AG10803 (cell line): ENCODE measurements around the gene TYW1.
"Not testable (repeated sequence)": the region's sequence is repeated elsewhere in the genome, so short reads cannot be mapped to it uniquely, and the experiment has no call there.

Source experiments
- DNase-seq: peaks from one replicate; pipeline ENCODE4 v3.0.0; 2010; ENCODE audit warnings: low read depth
- H3K4me3 ChIP-seq: 2 replicates; pipeline ENCODE4 v1.5.1; 2011; ENCODE audit warnings: mild to moderate bottlenecking, low read length, control low read depth
- TF ChIP-seq, protein P1 (sequence below): conservative IDR thresholded peaks from 2 replicates; pipeline ENCODE4 v1.5.1; 2011; ENCODE audit warnings: mild to moderate bottlenecking, low read length, control low read depth, inconsistent platforms

TYW1 gene

DNA sequence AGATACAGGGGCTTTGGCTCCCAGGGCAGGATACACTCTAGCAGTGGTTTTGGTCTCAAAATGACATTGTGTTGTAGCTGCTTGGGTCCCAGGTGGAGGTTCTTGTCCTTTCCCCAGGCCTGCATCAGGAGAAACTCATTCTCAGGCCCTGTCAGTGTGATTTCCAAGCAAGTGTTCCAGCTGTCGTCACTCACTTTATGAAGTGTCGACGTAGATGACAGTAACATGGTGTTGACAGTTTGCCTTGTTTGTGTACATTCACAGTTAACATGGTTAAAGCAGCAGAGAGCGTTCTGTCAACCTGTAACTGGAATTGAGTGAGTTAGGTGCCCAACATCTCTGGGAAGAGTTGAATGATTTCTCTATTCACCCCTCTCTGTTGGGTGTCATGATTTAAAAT is 86.2 kb downstream of the TYW1 start:
- DNase-seq, H3K4me3 ChIP-seq: not testable (repeated sequence)

DNA sequence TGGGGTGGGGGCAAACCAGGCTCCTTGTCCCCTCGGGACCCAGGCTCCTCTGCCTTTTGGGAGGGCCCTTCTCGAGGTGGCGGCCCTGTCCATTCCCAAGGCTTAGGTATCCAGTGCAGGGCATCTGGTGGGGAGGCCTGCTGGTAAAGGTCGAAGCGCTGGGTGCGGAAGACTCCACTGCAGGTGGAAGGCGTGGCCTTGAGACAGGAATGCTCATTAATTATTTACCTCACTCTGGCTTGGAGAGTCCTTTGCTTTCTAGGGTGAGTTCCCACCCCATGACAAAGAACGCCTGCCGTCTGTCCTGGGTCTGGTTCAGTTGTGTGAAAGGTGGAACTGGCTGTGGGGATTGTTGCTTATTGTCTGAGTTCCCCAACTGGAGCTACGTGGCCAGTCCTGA is 92.6 kb downstream of the TYW1 start:
- H3K4me3 ChIP-seq, DNase-seq: not testable (repeated sequence)

DNA sequence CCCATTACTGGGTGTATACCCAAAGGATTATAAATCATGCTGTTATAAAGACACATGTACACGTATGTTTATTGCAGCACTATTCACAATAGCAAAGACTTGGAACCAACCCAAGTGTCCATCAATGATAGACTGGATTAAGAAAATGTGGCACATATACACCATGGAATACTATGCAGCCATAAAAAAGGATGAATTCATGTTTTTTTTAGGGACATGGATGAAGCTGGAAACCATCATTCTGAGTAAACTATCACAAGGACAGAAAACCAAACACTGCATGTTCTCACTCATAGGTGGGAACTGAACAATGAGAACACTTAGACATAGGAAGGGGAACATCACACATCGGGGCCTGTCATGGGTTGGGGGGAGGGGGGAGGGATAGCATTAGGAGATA is 94.4 kb downstream of the TYW1 start:
- not testable (repeated sequence) for H3K4me3 ChIP-seq, DNase-seq

DNA sequence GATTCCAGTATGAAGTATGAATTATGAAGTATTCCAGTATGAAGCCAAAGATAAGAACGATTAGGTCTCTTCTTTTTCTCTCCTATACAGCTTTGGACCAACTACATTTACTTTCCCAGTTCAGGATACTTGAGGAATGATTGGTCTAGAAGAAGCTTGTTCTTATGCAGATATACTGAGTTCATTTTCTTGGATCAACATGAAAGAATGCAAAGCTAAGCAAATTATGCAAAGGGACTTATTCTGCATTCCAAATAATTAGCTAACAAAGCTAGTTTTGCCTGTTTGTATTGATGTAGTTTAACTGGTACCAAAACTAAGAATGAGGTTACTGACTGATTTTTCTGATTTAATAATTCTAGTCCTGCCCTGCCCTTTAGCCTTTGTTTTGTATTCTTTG is 101.4 kb downstream of the TYW1 start:
- H3K4me3 ChIP-seq = not testable (repeated sequence)

DNA sequence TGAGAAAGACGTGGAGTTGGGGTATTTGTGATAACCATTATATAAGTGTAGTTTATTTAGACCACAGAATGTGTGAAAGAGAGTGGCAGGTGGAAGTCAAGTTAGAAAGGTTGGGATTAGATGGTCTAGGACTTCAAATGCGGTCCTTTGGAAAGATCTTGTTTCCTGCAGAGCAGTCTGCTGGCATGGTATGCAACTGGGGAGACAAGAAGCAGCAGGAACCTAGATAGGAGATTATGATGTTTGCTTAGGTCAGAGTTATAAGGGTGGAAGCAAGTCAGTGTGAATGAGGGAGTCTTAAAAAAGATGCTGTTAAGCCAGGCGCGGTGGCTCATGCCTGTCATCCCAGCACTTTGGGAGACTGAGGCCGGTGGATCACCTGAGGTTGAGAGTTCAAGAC is 102.8 kb downstream of the TYW1 start:
- H3K4me3 ChIP-seq, DNase-seq: not testable (repeated sequence)

More for the DNA sequence above, 101.4 kb downstream of the TYW1 start:
- DNase-seq = not testable (repeated sequence)

DNA sequence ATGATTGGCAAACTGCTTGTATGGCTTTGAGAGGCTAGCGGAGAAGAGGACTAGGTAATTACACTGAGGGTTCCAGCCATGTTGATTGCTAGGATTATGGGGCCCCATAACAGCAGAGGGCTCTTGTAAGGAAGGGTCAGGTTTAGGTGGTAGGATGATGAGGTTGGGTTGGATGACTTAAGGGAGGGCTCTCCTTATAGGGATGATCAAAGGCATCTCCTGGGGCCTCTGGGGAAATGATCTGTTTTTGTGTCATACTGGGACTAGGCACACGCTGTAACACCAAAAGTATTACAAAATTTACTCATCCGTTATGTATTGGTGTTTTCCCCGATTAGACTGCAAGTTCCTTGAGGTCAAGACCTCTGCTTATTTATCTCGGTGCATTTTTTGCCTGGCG is 103.4 kb downstream of the TYW1 start:
- DNase-seq, H3K4me3 ChIP-seq: not testable (repeated sequence)

DNA sequence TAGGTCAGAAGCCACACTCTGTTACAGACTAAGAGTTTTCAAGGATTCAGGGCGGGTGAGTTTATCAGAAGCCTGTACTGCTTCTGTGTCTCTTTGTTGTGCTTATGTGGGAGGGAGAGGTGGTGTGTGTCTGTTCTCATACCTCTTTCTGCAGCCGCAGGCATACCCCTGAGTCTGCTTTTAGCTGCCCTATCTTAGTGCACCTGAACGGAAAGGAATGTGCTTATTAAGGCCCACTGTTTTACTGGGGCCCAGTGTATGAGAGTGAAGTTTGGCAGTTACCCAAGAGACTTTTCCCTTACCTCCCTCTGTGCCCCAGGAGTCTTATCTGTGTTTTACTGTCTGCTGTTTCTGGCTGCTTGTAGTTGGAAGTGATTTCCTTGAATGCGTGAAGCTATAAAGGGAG is 104.3 kb downstream of the TYW1 start:
- TF ChIP-seq, protein P1, sequence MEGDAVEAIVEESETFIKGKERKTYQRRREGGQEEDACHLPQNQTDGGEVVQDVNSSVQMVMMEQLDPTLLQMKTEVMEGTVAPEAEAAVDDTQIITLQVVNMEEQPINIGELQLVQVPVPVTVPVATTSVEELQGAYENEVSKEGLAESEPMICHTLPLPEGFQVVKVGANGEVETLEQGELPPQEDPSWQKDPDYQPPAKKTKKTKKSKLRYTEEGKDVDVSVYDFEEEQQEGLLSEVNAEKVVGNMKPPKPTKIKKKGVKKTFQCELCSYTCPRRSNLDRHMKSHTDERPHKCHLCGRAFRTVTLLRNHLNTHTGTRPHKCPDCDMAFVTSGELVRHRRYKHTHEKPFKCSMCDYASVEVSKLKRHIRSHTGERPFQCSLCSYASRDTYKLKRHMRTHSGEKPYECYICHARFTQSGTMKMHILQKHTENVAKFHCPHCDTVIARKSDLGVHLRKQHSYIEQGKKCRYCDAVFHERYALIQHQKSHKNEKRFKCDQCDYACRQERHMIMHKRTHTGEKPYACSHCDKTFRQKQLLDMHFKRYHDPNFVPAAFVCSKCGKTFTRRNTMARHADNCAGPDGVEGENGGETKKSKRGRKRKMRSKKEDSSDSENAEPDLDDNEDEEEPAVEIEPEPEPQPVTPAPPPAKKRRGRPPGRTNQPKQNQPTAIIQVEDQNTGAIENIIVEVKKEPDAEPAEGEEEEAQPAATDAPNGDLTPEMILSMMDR = no peak
- DNase-seq = no peak
- no peak overlapping the region for H3K4me3 ChIP-seq

DNA sequence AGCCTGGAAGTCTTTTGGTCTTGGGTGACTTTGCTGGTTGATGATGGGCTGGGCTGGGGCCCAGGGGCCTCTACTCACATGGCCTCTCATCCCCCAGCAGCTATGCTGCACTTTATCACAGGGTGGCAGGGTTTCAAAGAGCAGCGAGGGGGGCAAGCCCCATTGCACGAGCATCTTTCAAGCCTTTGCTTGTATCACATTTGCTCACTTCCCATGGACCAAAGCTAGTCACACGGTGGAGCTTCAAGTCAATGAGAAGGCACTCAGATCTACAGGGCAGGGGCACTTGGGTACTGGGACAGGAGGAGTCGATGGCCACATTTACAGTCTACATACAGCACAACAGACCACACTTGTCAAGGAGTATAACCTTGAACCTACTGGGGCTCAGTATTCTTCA is 108.3 kb downstream of the TYW1 start:
- not testable (repeated sequence) for DNase-seq, H3K4me3 ChIP-seq

DNA sequence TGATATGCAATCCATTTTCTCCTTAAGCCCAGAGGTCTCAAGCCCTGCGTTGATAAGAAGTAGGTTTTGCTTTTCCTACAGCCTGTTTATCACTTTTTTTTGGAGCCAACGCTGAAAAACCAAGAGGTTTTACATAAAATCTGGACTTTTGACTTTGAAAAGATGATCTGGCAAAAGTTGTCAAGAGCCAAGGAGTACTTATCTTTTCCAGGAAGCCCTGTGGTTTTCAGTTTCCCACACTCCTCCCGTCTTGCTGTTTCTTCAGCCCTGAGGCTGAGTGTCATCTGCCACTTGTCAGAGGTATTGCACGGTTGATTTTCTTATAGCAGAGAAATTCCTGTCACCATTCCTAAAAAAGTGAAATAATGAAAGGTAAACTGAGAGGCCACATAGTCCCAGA is 108.7 kb downstream of the TYW1 start:
- TF ChIP-seq, protein P1 = no peak
- DNase-seq = peak; percentile 1
- no peak overlapping the region for H3K4me3 ChIP-seq

DNA sequence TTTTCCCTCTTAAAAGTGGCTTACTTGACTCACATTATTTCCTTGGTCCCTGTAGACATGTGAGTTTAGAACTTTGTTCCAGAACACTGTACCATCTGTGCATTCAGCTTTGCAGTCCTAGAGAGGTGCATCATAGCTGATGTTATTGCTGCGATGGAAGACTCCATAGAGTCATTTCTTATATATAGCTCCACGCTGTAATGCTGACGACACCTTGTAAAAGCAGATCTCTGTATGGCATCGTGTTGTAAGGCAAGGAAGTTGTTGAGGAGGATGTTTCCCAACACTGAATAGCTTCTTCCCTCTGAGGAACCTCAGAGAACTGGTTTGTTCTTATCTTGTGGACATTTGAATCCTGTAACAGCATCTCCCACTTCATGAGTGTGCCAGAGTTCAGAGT is 109.6 kb downstream of the TYW1 start:
- not testable (repeated sequence) for DNase-seq, H3K4me3 ChIP-seq

DNA sequence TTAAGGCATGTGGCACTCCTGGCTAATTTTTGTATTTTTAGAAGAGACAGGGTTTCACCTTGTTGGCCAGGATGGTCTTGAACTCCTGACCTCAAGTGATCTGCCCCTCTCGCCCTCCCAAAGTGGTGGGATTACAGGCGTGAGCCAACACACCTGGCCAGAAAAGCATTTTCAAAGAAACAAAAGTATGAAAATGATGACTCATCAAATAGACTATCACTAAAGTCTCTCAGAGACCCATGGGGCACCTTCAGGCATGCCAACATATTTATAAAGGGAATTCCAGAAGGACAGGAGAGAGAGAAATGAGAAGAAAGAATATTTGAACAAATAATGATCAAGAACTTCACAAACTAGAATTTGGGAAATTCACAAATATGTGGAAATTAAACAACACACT is 114.7 kb downstream of the TYW1 start:
- H3K4me3 ChIP-seq, DNase-seq: not testable (repeated sequence)

DNA sequence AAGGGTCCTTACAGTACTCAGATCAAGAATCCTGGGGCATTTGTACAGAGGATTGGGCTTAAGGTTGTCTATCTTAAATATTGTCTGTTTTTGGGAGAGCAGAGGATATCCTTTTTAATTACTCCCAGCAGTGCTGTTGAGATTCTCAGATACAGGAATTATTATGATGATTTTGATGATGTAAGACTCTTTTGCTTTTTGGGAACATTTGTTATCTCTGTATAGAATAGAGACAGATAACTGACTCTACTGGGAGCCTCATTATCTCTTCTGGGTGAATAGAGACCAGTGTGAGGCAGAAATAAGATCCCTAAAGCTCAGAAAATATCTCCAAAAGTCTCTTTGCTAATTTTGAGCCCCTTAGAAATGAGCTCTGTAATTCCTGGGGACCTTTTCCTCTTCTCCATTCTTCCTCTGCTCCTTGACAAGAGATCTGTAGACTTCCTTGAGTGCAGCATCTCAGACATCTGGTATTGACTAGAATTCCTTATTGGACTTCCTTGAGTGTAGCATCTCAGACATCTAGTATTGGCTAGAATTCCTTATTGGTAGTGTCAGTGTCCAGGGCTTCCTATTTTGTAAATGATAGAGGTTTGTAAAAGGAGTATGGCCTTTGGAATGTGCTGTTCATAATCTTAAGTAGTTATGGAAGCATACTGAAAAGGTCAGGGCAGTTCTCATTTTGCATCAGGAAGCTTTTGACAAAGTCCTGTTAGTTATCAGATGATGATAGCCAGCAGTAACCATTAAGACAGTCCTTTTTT is 118.0 kb downstream of the TYW1 start:
- H3K4me3 ChIP-seq = not testable (repeated sequence)
- DNase-seq = peak; percentile 54

DNA sequence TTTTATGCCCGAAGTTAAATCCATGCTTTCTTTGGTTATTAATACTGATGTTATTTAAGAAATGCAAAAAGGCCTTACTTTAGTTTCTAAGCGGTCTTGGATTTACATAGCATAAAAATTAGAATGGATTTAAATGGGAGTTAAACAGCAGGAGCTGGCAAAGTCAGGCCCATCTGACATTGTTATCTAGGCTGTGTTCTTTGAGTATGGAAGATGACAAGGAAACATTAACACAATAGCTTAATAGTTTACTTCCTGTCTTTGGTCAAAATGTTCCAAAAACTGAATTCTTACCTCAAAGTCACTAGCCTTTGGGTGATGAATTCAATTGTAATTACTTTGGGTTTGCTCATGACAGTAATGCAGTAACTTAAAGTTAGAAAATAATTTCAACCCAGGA is 123.9 kb downstream of the TYW1 start:
- H3K4me3 ChIP-seq, DNase-seq: not testable (repeated sequence)

DNA sequence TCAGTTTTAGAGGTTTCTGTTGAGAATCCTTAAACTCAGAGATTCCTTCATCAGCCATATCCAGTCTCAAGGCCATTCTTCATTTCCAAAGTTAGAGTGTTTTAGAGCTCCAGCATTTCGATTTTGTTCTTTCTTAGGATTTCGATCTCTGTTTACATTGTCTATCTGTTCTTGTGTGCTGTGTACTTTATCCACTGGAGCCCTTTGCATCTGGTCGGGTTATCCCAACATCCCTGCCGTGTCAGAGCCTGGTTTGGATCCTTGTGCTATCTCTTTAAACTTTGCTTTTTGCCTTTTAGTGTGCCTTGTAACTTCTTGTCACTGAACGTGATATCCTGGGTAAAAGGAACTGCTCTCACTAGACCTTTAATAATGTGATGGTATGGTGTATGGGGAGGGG is 131.6 kb downstream of the TYW1 start:
- not testable (repeated sequence) for DNase-seq, H3K4me3 ChIP-seq

DNA sequence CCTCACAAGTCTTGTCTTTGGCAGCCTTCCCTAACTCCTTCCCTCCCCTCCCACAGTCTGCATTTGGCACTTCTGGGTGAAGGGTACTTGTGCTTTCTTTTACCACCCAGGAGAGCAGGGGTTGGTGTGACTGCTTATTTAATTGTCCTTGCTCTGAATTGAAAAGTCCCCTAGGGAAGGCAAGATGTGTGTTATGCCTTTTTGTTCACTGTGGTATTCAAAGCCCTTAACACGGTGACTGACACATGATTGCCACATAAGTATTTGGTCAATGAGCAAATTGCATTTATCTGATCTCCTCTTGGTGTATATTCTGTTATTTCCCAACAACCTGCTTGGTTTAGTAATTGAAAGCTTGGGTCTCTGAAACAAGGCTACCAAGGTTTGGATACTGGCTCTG is 134.1 kb downstream of the TYW1 start:
- DNase-seq, H3K4me3 ChIP-seq: not testable (repeated sequence)

DNA sequence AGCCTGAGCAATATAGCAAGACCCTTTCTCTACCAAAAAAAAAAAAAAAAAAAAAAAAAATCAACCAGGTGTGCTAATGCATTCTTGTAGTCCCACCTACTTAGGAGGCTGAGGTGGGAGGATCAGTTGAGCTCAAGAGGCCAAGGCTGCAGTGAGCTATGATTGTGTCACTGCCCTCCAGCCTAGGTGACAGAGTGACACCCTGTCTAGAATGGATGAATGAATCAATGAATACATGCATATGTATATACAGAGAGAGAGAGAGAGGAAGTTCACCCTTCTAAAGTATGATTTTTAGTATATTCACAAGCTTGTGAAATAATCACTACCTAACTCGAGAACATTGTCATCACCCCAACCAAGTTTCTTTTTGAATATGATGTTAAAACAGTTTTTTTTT is 138.3 kb downstream of the TYW1 start:
- not testable (repeated sequence) for DNase-seq, H3K4me3 ChIP-seq

DNA sequence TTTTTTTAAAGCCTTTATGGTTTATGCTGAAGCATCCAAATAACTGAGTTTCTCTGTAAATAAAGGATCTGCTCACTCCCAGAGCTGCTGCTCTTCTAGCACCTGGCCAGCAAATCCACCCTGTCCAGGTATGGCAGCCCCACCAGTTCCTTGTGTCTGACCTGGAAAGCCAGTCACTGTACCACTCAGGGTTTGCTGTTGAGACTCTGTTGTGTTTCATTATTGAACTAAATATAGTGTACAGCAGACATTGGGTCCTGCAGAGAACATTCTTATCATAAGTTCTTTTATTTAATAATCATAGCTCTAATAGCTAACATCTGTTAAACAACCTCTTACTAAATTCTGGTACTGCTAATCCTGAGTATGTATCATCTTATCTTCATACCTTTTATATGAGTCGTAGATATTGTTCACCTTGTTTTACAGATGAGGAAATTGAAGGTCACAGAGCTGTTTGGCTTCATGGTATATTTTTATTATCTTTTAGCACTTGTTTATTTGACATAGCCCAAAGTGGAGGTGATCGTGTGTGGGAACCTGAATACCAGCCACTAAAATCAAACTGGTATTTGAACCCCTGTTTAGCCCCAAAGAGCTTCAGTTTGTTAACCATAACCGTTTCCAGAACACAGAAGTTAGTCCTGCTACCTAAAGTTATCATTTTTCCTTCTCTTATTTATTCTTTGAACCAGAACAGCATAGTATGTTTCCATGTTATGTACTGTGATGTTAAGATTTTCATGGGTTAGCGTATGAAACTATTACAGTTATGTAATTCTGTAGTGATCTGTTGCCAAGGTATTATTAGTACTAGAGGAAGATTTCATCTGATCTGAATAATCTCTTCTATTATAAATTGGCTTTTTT is 139.2 kb downstream of the TYW1 start:
- H3K4me3 ChIP-seq = not testable (repeated sequence)
- peak; percentile 40 for DNase-seq

DNA sequence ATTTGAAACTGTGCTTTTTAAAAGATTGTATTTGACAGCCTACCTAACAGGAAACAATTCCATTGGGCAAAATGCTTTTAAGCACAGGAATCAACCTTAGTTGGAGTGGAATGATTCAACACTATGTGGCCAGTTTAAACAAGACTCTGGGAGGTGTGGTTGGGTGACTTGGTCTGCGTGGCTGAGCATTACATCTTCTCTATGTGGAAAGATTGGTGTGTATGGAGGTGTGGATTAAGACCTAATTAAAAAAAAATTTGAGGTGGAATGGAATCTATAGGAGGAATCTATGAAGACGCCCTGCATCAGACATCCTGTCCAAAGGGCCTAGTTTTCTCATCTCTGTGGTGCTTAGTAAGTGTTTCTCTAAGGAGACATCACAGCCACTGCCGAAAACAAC is 140.9 kb downstream of the TYW1 start:
- DNase-seq = peak; percentile 12
- H3K4me3 ChIP-seq = not testable (repeated sequence)
